K562 (cell line): Measurements from ENCODE around the gene DBX1.

Source experiments
- FIP1L1 ChIP-seq: fragments of 200-400 bp; formaldehyde crosslinking; IDR thresholded peaks from 2 replicates; pipeline ENCODE4 v1.6.1; 2018; ENCODE audit warnings: mild to moderate bottlenecking, low read depth, low read length; ENCODE audit not compliant: poor library complexity, severe bottlenecking
- PCBP2 ChIP-seq: fragments of 200-400 bp; formaldehyde crosslinking; IDR thresholded peaks from 2 replicates; pipeline ENCODE4 v1.6.1; 2018; ENCODE audit warnings: low read length, low read depth, mild to moderate bottlenecking, moderate library complexity; ENCODE audit not compliant: poor library complexity, severe bottlenecking
- TRIM28 ChIP-seq: fragments of 450-650 bp; IDR thresholded peaks from 2 replicates; pipeline ENCODE4 v1.6.1; 2017
- ZNF75A ChIP-seq: fragments of 450-650 bp; formaldehyde crosslinking; IDR thresholded peaks from 2 replicates; pipeline ENCODE4 v1.4.0; 2020; ENCODE audit warnings: mild to moderate bottlenecking

- TF ChIP-seq TRIM28: no peak
- no peak for TF ChIP-seq PCBP2
- TF ChIP-seq FIP1L1: no peak
- no peak for TF ChIP-seq ZNF75A (CRISPR knock-in tag)
These were observed 3.9 kb downstream of the DBX1 start for GRCh38 chr11:20156280-20156875.
